ENCODE results near the gene SPRR1B. TPM values are rescaled to one million over a fixed set of nuclear protein-coding genes. Genes with fewer than 3 reads are reported as not detected.

SPRR1B gene
- total RNA-seq, 4 donors from 2014 or later: not detected

GRCh38 chr1:153023109-153023508 lies 7.9 kb upstream of the SPRR1B start:
- intact Hi-C loops (cut with DNase I; ENCODE audit: low total_unique reads) (no loop called here), in situ Hi-C loops (cut with MboI; ENCODE audit: low pct_ligation_motif_present in 1 of 4, low pct_unique_long_range_greater_than_20kb in 1 of 4, low sequenced_read_pairs in 3 of 4) (no loop called here)
- no peaks in the 10 kb centered on the region for H3K4me1 ChIP-seq
- H3K36me3 ChIP-seq: no peaks in the 10 kb centered on the region
- H3K9me3 ChIP-seq: no peaks in the 10 kb centered on the region
- no peak for DNase-seq
- no peak overlapping the region for H3K27ac ChIP-seq
- 90 to 92% methylated on average over 2 to 7 of the region's 7 CpGs for WGBS, 2 donors (ENCODE audit: low coverage in 1 of 2)
- H3K4me3 ChIP-seq: no peak overlapping the region
- no peaks in the 10 kb centered on the region for H3K27me3 ChIP-seq
- no peak for TF ChIP-seq POLR2AphosphoS5 (IDR thresholded peaks at IDR 0.05)
- no peak for TF ChIP-seq EP300 (IDR thresholded peaks at IDR 0.05; ENCODE audit: low read depth)
- TF ChIP-seq, protein P1, sequence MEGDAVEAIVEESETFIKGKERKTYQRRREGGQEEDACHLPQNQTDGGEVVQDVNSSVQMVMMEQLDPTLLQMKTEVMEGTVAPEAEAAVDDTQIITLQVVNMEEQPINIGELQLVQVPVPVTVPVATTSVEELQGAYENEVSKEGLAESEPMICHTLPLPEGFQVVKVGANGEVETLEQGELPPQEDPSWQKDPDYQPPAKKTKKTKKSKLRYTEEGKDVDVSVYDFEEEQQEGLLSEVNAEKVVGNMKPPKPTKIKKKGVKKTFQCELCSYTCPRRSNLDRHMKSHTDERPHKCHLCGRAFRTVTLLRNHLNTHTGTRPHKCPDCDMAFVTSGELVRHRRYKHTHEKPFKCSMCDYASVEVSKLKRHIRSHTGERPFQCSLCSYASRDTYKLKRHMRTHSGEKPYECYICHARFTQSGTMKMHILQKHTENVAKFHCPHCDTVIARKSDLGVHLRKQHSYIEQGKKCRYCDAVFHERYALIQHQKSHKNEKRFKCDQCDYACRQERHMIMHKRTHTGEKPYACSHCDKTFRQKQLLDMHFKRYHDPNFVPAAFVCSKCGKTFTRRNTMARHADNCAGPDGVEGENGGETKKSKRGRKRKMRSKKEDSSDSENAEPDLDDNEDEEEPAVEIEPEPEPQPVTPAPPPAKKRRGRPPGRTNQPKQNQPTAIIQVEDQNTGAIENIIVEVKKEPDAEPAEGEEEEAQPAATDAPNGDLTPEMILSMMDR (IDR thresholded peaks at IDR 0.05): no peak
- TF ChIP-seq POLR2A (IDR thresholded peaks at IDR 0.05): no peak

- no peak overlapping the region for H3K4me3 ChIP-seq
- in situ Hi-C loops (cut with MboI; ENCODE audit: low pct_ligation_motif_present in 1 of 4, low pct_unique_long_range_greater_than_20kb in 1 of 4, low sequenced_read_pairs in 3 of 4) (no loop called here), intact Hi-C loops (cut with DNase I; ENCODE audit: low total_unique reads) (no loop called here)
- TF ChIP-seq, protein P1 (IDR thresholded peaks at IDR 0.05): no peak
- TF ChIP-seq POLR2AphosphoS5 (IDR thresholded peaks at IDR 0.05) (no peak), EP300 (IDR thresholded peaks at IDR 0.05; ENCODE audit: low read depth) (no peak), POLR2A (IDR thresholded peaks at IDR 0.05) (no peak)
- H3K27me3 ChIP-seq: no peaks in the 10 kb centered on the region
- no peaks in the 10 kb centered on the region for H3K4me1 ChIP-seq
- H3K27ac ChIP-seq: no peak overlapping the region
- no peaks in the 10 kb centered on the region for H3K9me3 ChIP-seq
- DNase-seq: no peak
- H3K36me3 ChIP-seq: no peaks in the 10 kb centered on the region
- 78 to 85% methylated on average over 1 of the region's 1 CpG for WGBS, 2 donors (ENCODE audit: low coverage in 1 of 2)
These were observed 6.6 kb upstream of the SPRR1B start for GRCh38 chr1:153024413-153024812.

GRCh38 chr1:153025797-153026196 lies 5.2 kb upstream of the SPRR1B start:
- Histone ChIP-seq H3K36me3 (no peaks in the 10 kb centered on the region), H3K27ac (no peak overlapping the region), H3K9me3 (no peaks in the 10 kb centered on the region), H3K4me1 (no peaks in the 10 kb centered on the region), H3K27me3 (no peaks in the 10 kb centered on the region), H3K4me3 (no peak overlapping the region)
- TF ChIP-seq POLR2A (IDR thresholded peaks at IDR 0.05): no peak
- no peak for TF ChIP-seq POLR2AphosphoS5 (IDR thresholded peaks at IDR 0.05)
- TF ChIP-seq, protein P1 (IDR thresholded peaks at IDR 0.05): no peak
- intact Hi-C loops (cut with DNase I; ENCODE audit: low total_unique reads) (no loop called here), in situ Hi-C loops (cut with MboI; ENCODE audit: low pct_ligation_motif_present in 1 of 4, low pct_unique_long_range_greater_than_20kb in 1 of 4, low sequenced_read_pairs in 3 of 4) (no loop called here)
- DNase-seq: no peak
- WGBS, 2 donors (ENCODE audit: low coverage in 1 of 2): 71% methylated on average over 1 of the region's 1 CpG

DNA sequence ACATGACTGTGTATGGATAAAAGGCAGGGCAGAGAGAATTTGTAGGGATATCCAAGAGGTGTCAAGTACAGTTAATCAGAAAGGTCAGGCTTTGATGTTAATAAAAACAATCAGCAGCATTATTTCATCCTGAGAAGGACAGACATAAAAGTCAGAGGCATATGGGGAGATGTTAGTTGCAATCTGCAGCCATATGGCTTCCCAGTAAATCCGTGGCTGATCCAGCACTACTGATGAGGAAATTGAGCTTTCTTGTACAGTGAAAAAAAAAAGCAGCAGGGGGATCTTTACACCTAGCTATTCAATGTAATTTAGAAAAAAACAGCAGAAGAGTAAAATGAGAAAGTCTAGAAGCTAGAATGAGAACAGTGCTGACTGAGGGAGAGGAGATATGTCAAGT lies 2.2 kb upstream of the SPRR1B start:
- Histone ChIP-seq H3K27me3 (no peaks in the 10 kb centered on the region), H3K4me1 (no peaks in the 10 kb centered on the region), H3K27ac (no peak overlapping the region), H3K4me3 (no peak overlapping the region), H3K9me3 (no peaks in the 10 kb centered on the region), H3K36me3 (no peaks in the 10 kb centered on the region)
- in situ Hi-C loops (cut with MboI; ENCODE audit: low pct_ligation_motif_present in 1 of 4, low pct_unique_long_range_greater_than_20kb in 1 of 4, low sequenced_read_pairs in 3 of 4) (no loop called here), intact Hi-C loops (cut with DNase I; ENCODE audit: low total_unique reads) (no loop called here)
- DNase-seq: no peak
- TF ChIP-seq POLR2A (IDR thresholded peaks at IDR 0.05): no peak
- TF ChIP-seq EP300 (IDR thresholded peaks at IDR 0.05; ENCODE audit: low read depth): no peak
- no peak for TF ChIP-seq POLR2AphosphoS5 (IDR thresholded peaks at IDR 0.05)
- TF ChIP-seq, protein P1 (IDR thresholded peaks at IDR 0.05): no peak
- 71 to 78% methylated on average over 1 of the region's 1 CpG for WGBS, 2 donors (ENCODE audit: low coverage in 1 of 2)

Measured in transverse colon (tissue), 4 donors.